ENCODE data around the gene STK31. TPM values are rescaled to one million over a fixed set of nuclear protein-coding genes. Genes with fewer than 3 reads are reported as not detected.
"Not testable (repeated sequence)": the region's sequence is repeated elsewhere in the genome, so short reads cannot be mapped to it uniquely, and the experiment has no call there.

STK31 gene
- total RNA-seq, 1 donor from 2014 or later = 0.13 TPM

DNA sequence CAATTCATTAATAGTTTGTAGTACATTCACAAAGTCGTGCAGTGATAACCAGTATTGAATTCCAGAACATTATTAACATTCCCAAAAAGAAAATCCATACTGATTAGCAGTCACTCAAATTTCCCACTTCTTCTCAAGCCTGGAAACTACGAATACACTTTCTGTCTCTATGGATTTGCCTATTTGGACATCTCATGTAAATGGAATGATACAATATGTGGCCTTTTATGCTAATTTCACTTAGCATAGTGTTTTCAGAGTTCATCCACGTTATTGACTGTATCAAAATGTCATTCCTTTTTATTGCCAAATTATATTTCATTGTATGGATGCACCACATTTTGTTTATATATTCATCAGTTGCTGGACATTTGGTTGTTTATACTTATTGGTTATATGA lies 78.8 kb downstream of the STK31 start:
- no peak for DNase-seq (ENCODE audit: low read depth in 2 of 2)

DNA sequence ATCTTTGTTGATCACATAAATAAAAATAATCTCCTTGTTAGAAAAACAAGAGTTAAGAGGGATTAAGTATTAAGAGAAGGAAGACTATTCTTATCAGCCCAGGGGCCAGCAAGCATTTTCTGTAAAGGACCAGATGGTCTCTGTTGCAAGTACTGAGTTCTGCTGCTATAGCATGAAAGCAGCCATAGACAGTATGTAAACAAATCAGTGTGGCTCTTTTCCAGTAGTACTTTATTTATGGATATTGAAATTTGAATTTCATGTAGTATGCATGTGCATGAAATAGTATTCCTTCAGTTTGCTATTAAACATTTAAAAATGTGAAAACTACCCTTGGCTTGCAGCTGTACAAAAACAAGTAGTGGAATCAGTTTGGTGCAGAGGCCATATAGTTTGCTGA lies 81.7 kb downstream of the STK31 start:
- no peak for DNase-seq (ENCODE audit: low read depth in 2 of 2)

DNA sequence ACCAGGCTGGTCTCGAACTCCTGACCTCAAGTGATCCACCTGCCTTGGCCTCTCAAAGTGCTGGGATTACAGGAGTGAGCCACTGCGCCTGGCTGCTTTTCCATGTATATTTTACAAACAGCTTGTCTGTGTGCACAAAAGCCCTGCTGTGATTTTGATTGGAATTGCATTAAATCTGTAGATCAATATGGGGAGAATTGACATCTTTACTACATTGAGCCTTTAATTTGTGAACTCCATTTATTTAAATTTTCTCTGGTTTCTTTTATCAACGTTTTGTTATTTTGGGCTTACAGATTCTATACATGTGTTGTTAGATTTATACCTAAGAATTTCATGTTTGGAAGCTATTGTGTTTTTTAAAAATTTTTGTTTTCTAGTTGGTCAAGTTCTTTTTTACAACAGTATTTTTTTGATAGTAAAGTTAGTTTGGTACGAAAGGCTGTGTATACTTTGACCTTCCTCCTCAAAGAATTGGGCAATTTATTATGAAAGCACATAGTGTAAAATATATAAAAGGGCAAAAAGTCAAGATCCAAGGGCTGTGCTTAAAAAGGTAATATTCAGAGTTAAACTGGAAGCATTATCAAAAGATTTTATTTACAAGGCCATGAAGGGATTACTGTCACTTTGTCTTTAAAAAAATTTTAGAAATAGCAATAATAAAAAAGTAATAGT lies 92.8 kb downstream of the STK31 start:
- DNase-seq (ENCODE audit: low read depth in 2 of 2) = no peak

DNA sequence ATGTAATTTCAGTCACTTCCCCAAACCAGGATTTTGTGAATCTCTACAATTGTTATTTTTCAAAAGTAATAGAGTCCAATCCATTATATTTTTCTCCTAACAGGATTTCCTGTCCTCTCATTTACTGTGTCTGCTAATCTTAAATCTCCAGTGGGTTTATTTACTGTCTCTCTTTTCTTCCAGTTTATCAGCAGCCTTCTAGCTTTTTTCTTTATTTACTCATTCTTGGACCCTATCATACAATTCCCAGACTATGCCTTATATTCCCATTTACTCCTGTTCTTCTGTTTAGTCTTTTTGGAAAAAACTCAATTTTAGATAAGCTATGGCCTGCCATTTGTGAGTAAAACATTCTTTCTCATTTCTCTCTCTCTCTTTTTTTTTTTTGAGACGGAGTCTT lies 94.7 kb downstream of the STK31 start:
- DNase-seq (ENCODE audit: low read depth in 2 of 2) = no peak

DNA sequence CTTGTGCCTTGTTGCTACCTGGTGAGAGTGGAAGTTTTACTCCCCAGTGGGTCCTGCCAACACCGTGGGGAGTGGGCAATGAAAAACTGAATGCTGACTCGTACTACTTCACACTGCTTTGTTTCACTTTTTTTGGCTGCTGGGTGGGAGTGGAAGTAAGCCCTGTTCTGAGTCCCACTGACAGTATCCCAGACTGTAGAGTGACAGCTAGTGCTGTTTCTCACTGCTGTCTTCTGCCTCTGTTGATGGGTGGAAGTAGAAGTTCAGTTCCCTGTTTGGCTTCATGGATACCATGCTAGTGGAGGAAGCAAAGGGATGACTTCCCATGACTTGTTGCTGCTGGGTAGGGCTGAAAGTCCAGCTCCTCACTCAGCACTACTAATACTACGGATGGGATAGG lies 98.4 kb downstream of the STK31 start:
- no peak for DNase-seq (ENCODE audit: low read depth in 2 of 2)

DNA sequence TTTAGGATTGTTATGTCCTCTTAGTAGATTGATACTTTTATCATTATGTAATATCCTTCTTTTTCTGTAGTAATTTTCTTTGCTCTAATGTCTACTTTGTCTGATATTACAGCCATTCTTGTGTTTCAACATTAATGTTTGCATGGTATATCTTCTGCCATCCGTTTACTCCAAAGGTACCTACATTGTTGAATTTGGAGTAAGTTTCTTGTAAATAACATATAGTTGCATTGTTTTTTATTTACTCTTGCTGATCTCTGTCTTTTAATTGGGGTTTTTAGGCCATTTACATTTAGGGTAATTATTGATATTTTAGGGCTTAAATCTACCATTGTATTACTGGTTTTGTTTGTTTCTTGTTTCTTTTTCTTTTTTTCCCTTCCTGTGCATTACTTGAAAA lies 100.1 kb downstream of the STK31 start:
- DNase-seq (ENCODE audit: low read depth in 2 of 2) = no peak

DNA sequence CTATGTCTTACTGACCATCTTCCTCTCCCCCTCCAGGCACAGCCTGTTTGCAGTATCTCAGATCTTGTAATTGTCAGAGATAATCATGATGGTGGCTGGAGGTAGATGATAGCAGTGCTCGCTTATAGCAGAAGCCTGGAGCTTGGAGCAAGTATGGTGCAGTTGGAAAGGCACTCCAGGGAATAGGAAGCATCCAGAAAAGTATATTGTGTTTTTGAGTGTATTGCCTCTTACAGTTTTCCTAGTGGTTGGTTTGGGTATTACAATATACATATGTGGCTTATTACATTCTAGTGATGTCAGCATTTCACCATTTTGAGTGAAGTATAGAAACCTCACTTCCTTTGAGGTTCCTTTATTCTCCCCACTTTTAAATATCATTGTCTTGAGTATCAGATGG lies 101.5 kb downstream of the STK31 start:
- no peak for DNase-seq (ENCODE audit: low read depth in 2 of 2)

DNA sequence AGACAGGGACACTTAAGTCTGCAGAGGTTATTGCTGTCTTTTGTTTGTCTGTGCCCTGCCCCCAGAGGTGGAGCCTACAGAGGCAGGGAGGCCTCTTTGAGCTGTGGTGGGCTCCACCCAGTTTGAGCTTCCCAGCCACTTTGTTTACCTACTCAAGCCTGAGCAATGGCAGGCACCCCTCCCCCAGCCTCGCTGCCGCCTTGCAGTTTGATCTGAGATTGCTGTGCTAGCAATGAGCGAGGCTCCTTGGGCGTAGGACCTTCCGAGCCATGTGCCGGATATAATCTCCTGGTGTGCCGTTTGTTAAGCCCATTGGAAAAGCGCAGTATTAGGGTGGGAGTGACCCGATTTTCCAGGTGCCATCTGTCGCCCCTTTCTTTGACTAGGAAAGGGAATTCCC lies 118.1 kb downstream of the STK31 start:
- DNase-seq (ENCODE audit: low read depth in 2 of 2) = not testable (repeated sequence)

DNA sequence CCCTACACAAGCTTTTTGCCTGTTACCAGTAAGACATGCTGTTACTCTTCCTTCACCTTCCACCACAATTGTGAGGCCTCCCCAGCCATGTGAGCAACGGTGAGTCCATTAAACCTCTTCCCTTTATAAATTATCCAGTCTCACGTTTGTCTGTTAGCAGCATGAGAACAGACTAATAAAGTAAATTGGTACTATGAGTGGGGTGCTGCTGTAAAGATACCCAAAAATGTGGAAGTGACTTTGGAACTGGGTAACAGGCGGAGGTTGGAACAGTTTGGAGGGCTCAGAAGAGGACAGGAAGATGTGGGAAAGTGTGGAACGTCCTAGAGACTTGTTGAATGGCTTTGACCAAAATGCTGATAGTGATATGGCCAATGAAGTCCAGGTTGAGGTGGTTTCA lies 122.7 kb downstream of the STK31 start:
- not testable (repeated sequence) for DNase-seq (ENCODE audit: low read depth in 2 of 2)

DNA sequence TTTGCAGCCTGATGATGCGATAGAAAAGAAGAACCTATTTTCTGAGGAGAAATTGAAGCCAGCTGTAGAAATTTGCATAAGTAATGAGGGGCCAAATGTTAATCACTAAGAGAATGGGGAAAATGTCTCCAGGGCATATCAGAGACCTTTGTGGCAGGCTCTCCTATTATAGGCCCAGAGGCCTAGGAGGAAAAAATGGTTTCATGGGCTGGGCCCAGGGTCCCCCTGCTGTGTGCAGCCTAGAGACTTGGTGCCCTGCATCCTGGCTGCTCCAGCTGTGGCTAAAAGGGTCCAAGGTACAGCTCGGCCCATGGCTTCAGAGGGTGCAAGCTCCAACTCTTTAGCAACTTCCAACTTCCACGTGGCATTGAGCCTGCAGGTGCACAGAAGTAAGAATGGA lies 123.4 kb downstream of the STK31 start:
- DNase-seq (ENCODE audit: low read depth in 2 of 2) = no peak

DNA sequence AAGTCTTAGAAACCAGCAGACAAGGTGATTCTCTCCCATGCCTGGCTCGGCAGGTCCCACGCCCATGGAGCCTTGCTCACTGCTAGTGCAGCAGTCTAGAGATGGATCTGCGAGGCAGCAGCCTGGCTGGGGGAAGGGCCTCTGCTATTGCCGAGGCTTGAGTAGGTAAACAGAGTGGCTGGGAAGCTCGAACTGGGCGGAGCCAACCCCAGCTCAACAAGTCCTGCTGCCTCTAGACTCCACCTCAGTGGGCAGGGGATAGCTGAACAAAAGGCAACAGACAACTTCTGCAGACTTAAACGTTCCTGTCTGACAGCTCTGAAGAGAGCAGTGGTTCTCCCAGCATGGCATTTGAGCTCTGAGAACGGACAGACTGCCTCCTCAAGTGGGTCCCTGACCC lies 134.8 kb downstream of the STK31 start:
- not testable (repeated sequence) for DNase-seq (ENCODE audit: low read depth in 2 of 2)

DNA sequence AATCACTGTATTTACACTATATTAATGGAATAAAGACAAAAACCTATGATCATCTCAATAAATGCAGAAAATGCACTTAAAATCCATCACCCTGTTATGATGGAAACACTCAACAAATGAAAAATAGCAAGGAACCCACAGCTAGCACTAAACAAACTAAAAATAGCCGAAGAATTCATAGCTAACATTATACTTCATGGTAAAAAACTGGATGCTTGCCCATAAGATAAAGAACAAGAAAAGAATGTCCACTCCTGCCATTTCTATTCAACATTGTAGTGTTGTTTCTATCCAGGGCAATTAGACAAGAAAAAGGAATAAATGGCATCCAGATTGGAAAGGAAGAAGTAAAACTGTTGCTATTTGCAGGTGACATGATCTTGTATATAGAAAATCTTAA lies 142.1 kb downstream of the STK31 start:
- DNase-seq (ENCODE audit: low read depth in 2 of 2) = no peak

DNA sequence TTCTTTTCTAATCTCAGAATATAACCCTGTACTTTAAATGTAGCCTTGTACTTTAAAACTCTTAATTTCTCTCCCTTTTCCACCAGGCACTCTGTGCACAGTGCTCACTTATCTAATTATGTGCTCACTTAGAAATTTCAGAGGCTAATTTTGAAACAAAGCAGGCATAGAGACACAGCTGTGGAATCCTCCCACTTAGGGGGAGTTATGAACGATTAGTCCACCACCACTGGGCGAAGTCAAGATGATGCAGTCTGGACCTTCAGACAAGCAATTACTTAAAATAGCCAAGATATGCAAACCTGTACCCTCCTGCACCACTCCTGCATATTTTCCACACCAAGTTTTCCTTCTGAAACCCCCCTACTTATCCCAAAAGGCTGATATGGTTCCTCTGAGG lies 143.0 kb downstream of the STK31 start:
- DNase-seq (ENCODE audit: low read depth in 2 of 2) = no peak

DNA sequence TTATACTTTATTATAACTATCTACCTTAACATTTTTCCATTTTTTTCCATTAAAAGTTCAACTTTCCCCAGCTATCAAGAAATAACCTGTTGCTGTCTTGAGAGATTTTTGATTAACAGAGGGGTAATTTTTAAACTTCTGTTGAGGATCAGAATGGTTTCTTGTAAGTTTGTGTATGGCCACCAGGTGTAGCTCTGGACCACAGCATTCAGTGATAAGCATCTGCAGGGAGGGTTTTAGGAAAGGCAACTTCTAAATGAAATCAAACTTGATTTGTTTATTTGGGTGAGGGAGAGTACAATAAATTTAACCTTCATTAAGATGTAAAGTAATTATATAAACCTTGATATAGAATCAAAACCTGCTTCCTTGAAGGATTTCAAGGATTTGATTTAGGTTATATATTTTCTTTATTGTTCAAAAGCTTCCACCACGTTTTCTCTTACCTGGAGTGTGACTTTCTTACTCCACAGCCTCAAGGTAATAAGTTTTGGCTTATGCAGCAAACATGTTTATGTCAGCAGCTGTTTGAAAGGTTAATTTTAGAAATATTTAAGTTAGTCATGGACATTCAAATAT lies 153.3 kb downstream of the STK31 start:
- peak in 1 of 2 donors; percentile 12 for DNase-seq (ENCODE audit: low read depth in 2 of 2)

DNA sequence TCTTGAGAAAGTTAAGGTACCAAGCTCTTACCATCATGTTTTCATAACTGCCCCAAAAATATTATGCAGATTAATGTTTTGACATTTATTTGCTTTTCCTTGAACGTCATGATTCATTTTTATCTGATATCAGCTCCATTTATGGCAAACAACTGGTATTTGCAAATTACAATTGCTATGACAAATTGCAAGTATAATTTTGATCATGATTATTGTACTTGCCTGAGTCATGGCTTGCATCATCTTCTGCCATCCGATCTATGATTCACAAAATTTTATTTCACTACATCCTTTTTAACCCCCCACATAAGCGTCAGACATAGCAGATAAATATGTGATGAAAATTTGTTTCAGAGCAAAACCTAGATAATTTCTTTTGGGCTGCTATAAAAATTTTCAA lies 155.0 kb downstream of the STK31 start:
- DNase-seq (ENCODE audit: low read depth in 2 of 2) = no peak

DNA sequence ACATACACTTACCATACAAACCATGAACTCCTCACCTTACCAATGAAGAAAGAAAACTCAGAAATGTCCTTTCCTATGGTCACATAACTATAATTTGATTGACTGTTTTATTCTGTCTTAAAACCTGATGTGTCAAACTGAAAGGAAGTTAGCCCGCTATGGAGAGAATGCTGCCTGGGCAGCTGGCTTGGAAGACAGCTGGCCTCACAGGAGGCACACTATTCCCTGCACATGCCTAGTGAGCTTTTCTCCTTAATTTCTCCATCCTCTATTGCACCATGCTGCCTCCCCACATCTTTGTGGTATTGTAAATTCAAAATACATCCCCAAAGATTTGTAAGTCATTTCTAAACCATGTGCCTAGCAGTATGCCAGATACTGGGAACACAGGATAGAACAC lies 163.3 kb downstream of the STK31 start:
- DNase-seq (ENCODE audit: low read depth in 2 of 2) = no peak

DNA sequence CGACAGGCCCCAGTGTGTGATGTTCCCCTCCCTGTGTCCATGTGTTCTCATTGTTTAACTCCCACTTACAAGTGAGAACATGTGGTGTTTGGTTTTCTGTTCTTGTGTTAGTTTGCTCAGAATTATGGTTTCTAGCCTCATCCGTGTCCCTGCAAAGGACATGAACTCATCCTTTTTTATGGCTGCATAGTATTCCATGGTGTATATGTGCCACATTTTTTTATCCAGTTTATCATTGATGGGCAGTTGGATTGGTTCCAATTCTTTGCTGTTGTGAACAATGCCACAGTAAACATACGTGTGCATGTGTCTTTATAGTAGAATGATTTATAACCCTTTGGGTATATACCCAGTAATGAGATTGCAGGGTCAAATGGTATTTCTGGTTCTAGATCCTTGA lies 166.5 kb downstream of the STK31 start:
- not testable (repeated sequence) for DNase-seq (ENCODE audit: low read depth in 2 of 2)

Other genes with a start within 250 kb of the STK31 start
- 4.3 and 12.3 TPM in 2 replicates for gene IGF2BP3, start 239.7 kb upstream of the STK31 start, total RNA-seq
- 24.9 and 29.3 TPM in 2 replicates for gene TRA2A, start 178.2 kb upstream of the STK31 start, total RNA-seq
- 12.3 and 17.6 TPM in 2 replicates for gene CCDC126, start 112.8 kb upstream of the STK31 start, total RNA-seq
- gene FAM221A, start 30.0 kb upstream of the STK31 start, total RNA-seq = 4.3 and 5.6 TPM in 2 replicates

Data from dermis microvascular lymphatic vessel endothelial cell (primary cell).